HEK293 (cell line): ENCODE results near the gene TK2.

ENCODE experiments used
- CTCF ChIA-PET: fragments of 350-600 bp; formaldehyde crosslinking; extraction: SDS; loops from one replicate; lab custom pipeline; 2021; ENCODE audit warnings: antibody characterized with exemption; lab: Yijun Ruan, JAX
- POLR2A ChIA-PET: fragments of 300-600 bp; formaldehyde crosslinking; extraction: SDS; loops from one replicate; lab custom pipeline; 2020; ENCODE audit warnings: antibody characterized with exemption, inconsistent platforms; lab: Yijun Ruan, JAX
- H3K27ac ChIP-seq: fragments of 200-500 bp; sonication (Bioruptor generic); 2 replicates; pipeline ENCODE4 v1.5.1; 2014; ENCODE audit warnings: low read depth, low read length, control low read depth, inconsistent platforms; ENCODE audit errors: extremely low read depth
- H3K36me3 ChIP-seq, 2 experiments: fragments of 200-500 bp in 1 of 2; sonication (Bioruptor generic) in 1 of 2; 1 replicate in 1 of 2; 2 replicates in 1 of 2; pipeline ENCODE4 v1.5.1; 2014 to 2017; ENCODE audit warnings: inconsistent platforms in 2 of 2, low read length in 2 of 2; ENCODE audit not compliant: control insufficient read depth in 2 of 2, insufficient read depth in 1 of 2
- H3K4me1 ChIP-seq: fragments of 200-500 bp; sonication (Bioruptor generic); 2 replicates; pipeline ENCODE4 v1.5.1; 2014; ENCODE audit warnings: mild to moderate bottlenecking, low read length, inconsistent platforms; ENCODE audit not compliant: control insufficient read depth, insufficient read depth
- H3K4me3 ChIP-seq: 2 replicates; pipeline ENCODE4 v1.5.1; 2011; ENCODE audit warnings: low read depth, mild to moderate bottlenecking, control low read depth, low read length, moderate library complexity
- H3K9me3 ChIP-seq: fragments of 200-500 bp; sonication (Bioruptor generic); 2 replicates; pipeline ENCODE4 v1.5.1; 2014; ENCODE audit warnings: low read depth, low read length, inconsistent platforms; ENCODE audit not compliant: control insufficient read depth, insufficient read depth
- AEBP2 ChIP-seq: fragments of 450-650 bp; formaldehyde crosslinking; IDR thresholded peaks from 2 replicates; pipeline ENCODE4 v1.5.1; 2016; ENCODE audit warnings: missing biosample characterization, missing genetic modification characterization, borderline replicate concordance
- BCL11B ChIP-seq: fragments of 450-650 bp; formaldehyde crosslinking; IDR thresholded peaks from 2 replicates; pipeline ENCODE4 v1.5.1; 2016; ENCODE audit warnings: low read depth, missing biosample characterization, missing genetic modification characterization
- GLI2 ChIP-seq: fragments of 450-650 bp; formaldehyde crosslinking; IDR thresholded peaks from 2 replicates; pipeline ENCODE4; 2017; ENCODE audit warnings: missing biosample characterization, missing genetic modification characterization, low read depth, borderline replicate concordance
- KLF8 ChIP-seq: fragments of 450-650 bp; formaldehyde crosslinking; IDR thresholded peaks from 2 replicates; pipeline ENCODE4 v1.5.1; 2016; ENCODE audit warnings: missing biosample characterization, missing genetic modification characterization
- PATZ1 ChIP-seq: fragments of 450-650 bp; formaldehyde crosslinking; IDR thresholded peaks from 2 replicates; pipeline ENCODE4 v1.5.1; 2016; ENCODE audit warnings: missing biosample characterization, missing genetic modification characterization
- REPIN1 ChIP-seq: fragments of 450-650 bp; formaldehyde crosslinking; IDR thresholded peaks from 2 replicates; pipeline ENCODE4 v1.5.1; 2017; ENCODE audit warnings: missing biosample characterization, missing genetic modification characterization, low read depth
- YY2 ChIP-seq: fragments of 450-650 bp; formaldehyde crosslinking; IDR thresholded peaks from 2 replicates; pipeline ENCODE4 v1.5.1; 2016; ENCODE audit warnings: missing biosample characterization, missing genetic modification characterization
- ZNF18 ChIP-seq: fragments of 450-650 bp; formaldehyde crosslinking; IDR thresholded peaks from 2 replicates; pipeline ENCODE4 v1.5.1; 2016; ENCODE audit warnings: missing biosample characterization, missing genetic modification characterization
- ZNF350 ChIP-seq: fragments of 450-650 bp; formaldehyde crosslinking; IDR thresholded peaks from 2 replicates; pipeline ENCODE4 v1.5.0; 2017; ENCODE audit warnings: missing biosample characterization, mild to moderate bottlenecking, missing genetic modification characterization
- ZNF362 ChIP-seq: fragments of 450-650 bp; formaldehyde crosslinking; IDR thresholded peaks from 2 replicates; pipeline ENCODE4 v1.5.1; 2016; ENCODE audit warnings: missing biosample characterization, missing genetic modification characterization
- ZNF366 ChIP-seq: fragments of 450-650 bp; formaldehyde crosslinking; conservative IDR thresholded peaks from 2 replicates; pipeline ENCODE4 v1.5.1; 2016; ENCODE audit warnings: missing biosample characterization, missing genetic modification characterization
- ZNF398 ChIP-seq: fragments of 450-650 bp; formaldehyde crosslinking; IDR thresholded peaks from 2 replicates; pipeline ENCODE4 v1.5.1; 2017; ENCODE audit warnings: missing biosample characterization, missing genetic modification characterization
- ZNF549 ChIP-seq: fragments of 450-650 bp; IDR thresholded peaks from 2 replicates; pipeline ENCODE4 v1.5.1; 2018; ENCODE audit warnings: missing biosample characterization, missing genetic modification characterization, mild to moderate bottlenecking, inconsistent platforms, moderate library complexity
- ZNF654 ChIP-seq: fragments of 450-650 bp; formaldehyde crosslinking; IDR thresholded peaks from 2 replicates; pipeline ENCODE4 v1.5.1; 2016; ENCODE audit warnings: low read depth, missing biosample characterization, missing genetic modification characterization
- ZNF701 ChIP-seq: fragments of 450-650 bp; formaldehyde crosslinking; IDR thresholded peaks from 2 replicates; pipeline ENCODE4 v1.5.1; 2016; ENCODE audit warnings: missing biosample characterization, missing genetic modification characterization
- ZNF768 ChIP-seq: fragments of 450-650 bp; formaldehyde crosslinking; IDR thresholded peaks from 2 replicates; pipeline ENCODE4 v1.5.1; 2018; ENCODE audit warnings: missing biosample characterization, mild to moderate bottlenecking, missing genetic modification characterization
- ZNF776 ChIP-seq: fragments of 450-650 bp; formaldehyde crosslinking; IDR thresholded peaks from 2 replicates; pipeline ENCODE4 v1.5.0; 2017; ENCODE audit warnings: missing biosample characterization, missing genetic modification characterization, borderline replicate concordance
- ZNF830 ChIP-seq: fragments of 450-650 bp; IDR thresholded peaks from 2 replicates; pipeline ENCODE4 v1.5.0; 2018; ENCODE audit warnings: missing biosample characterization, missing genetic modification characterization, low read depth, mild to moderate bottlenecking, moderate library complexity
- ZSCAN23 ChIP-seq: fragments of 450-650 bp; formaldehyde crosslinking; IDR thresholded peaks from 2 replicates; pipeline ENCODE4 v1.5.1; 2016; ENCODE audit warnings: missing biosample characterization, missing genetic modification characterization
- ZSCAN4 ChIP-seq: fragments of 450-650 bp; formaldehyde crosslinking; IDR thresholded peaks from 2 replicates; pipeline ENCODE4 v1.5.1; 2017; ENCODE audit warnings: missing biosample characterization, missing genetic modification characterization

TK2 gene

GRCh38 chr16:66510298-66510697 lies 39.6 kb downstream of the TK2 start:
- Histone ChIP-seq H3K36me3 (peaks cover 0 to 20% of the 10 kb centered on the region in 2 experiments; a peak in 1 of 3 replicates), H3K4me3 (no peak overlapping the region), H3K27ac (no peak overlapping the region), H3K9me3 (no peaks in the 10 kb centered on the region), H3K4me1 (no peaks in the 10 kb centered on the region)
- ChIA-PET POLR2A (no interaction called here), CTCF (interaction anchor here (0.9 to 1.5 kb wide), 4 partner anchors 41 to 906 kb away, joined by 3 to 6 read pairs (median 3); partner anchors contain the start of genes CKLF and ZDHHC1)
- TF ChIP-seq ZNF549 (tag by site-specific recombination): no peak
- TF ChIP-seq ZNF366: no peak
- TF ChIP-seq ZNF701 (tag by site-specific recombination): no peak
- TF ChIP-seq ZNF830 (tag by site-specific recombination): no peak
- TF ChIP-seq GLI2: no peak
- no peak for TF ChIP-seq AEBP2 (tag by site-specific recombination)
- no peak for TF ChIP-seq ZNF776 (tag by site-specific recombination)
- no peak for TF ChIP-seq ZNF768 (tag by site-specific recombination)
- TF ChIP-seq ZNF362 (tag by site-specific recombination): no peak
- no peak for TF ChIP-seq ZSCAN23 (tag by site-specific recombination)
- TF ChIP-seq REPIN1 (tag by site-specific recombination): no peak
- no peak for TF ChIP-seq ZNF350 (tag by site-specific recombination)
- TF ChIP-seq ZSCAN4: no peak
- no peak for TF ChIP-seq ZNF398 (tag by site-specific recombination)
- no peak for TF ChIP-seq KLF8
- TF ChIP-seq ZNF654 (tag by site-specific recombination): no peak
- no peak for TF ChIP-seq PATZ1 (tag by site-specific recombination)
- no peak for TF ChIP-seq BCL11B (tag by site-specific recombination)
- no peak for TF ChIP-seq YY2
- TF ChIP-seq ZNF18 (tag by site-specific recombination): no peak
